Lower leg skin (tissue), 4 donors: ENCODE results near the gene IKBKE. TPM values are rescaled to one million over a fixed set of nuclear protein-coding genes. Genes with fewer than 3 reads are reported as not detected.

ENCODE experiments used
- DNase-seq, 2 donors: peaks; one replicate each; pipeline ENCODE4 v3.0.0-alpha.2; 2019; ENCODE audit warnings: low spot score in 2 of 2
- H3K4me3 ChIP-seq: fragments of 200-600 bp; sonication (generic); 2 replicates; pipeline ENCODE4 v1.5.1; 2017; ENCODE audit warnings: mild to moderate bottlenecking, low read depth; ENCODE audit not compliant: poor library complexity, severe bottlenecking
- CTCF ChIP-seq, 3 donors: fragments of 450-650 bp; IDR thresholded peaks; one replicate each; pipeline ENCODE4 v1.5.1; 2016; ENCODE audit warnings: antibody characterized with exemption in 3 of 3, mild to moderate bottlenecking in 3 of 3, moderate library complexity in 2 of 3
- POLR2A ChIP-seq, 2 donors: fragments of 450-650 bp; IDR thresholded peaks; one replicate each; pipeline ENCODE4 v1.6.1; 2016 to 2017; ENCODE audit warnings: antibody characterized with exemption in 2 of 2, mild to moderate bottlenecking in 1 of 2, moderate library complexity in 1 of 2
- WGBS, 2 donors: methylation state at CpG; one replicate each; pipeline ENCODE4 v1.1.5; 2018; 5-methylcytosine and 5-hydroxymethylcytosine counted together
- intact Hi-C: fragments of 100-400 bp; cut with DNase I; formaldehyde crosslinking; loops from one replicate; pipeline ENCODE4 v1.15.0; 2023; ENCODE audit warnings: low total_unique reads
- total RNA-seq, 4 donors: library from RNA; depleted of rRNA; stranded (reverse); fragments of >200 nt; gene quantifications; one replicate each; pipeline ENCODE4 v1.1.0, GENCODE V29; 2016

Gene IKBKE
- 10 to 100 TPM in 3 of 4 donors, 1 to 10 TPM in 1; 6.1 to 21.4 (median 12.2) TPM for total RNA-seq

GRCh38 chr1:206469933-206470691 is at the start of gene IKBKE:
Gene IKBKE, plus strand, starts transcription at chr1:206470476. Its CDS starts 2,752 bp downstream, at chr1:206473228.
- intact Hi-C loops = no loop called here
- 7 to 14% methylated on average over 10 of the region's 10 CpGs for WGBS, 2 donors
- DNase-seq = peak in 1 of 2 donors; percentile 60
- H3K4me3 ChIP-seq = peak within 1 kb of the TSS; percentile 42
- TF ChIP-seq CTCF (IDR thresholded peaks at IDR 0.05) (no peak), POLR2A (IDR thresholded peaks at IDR 0.05) (no peak)

- WGBS, 2 donors = 84 to 86% methylated on average over 11 of the region's 11 CpGs
- intact Hi-C loops = no loop called here
- TF ChIP-seq POLR2A (IDR thresholded peaks at IDR 0.05) (no peak), CTCF (IDR thresholded peaks at IDR 0.05) (no peak)
- H3K4me3 ChIP-seq = no peak overlapping the region
- DNase-seq = no peak
Measured at GRCh38 chr1:206421616-206422340, 48.5 kb upstream of the IKBKE start.

- intact Hi-C loops = no loop called here
- TF ChIP-seq CTCF (IDR thresholded peaks at IDR 0.05) = no peak
- no peak for TF ChIP-seq POLR2A (IDR thresholded peaks at IDR 0.05)
- DNase-seq = no peak
- H3K4me3 ChIP-seq = no peak overlapping the region
- 83 to 95% methylated on average over 1 of the region's 1 CpG for WGBS, 2 donors
Measured at GRCh38 chr1:206422525-206422924, 47.8 kb upstream of the IKBKE start.

- no peak overlapping the region for H3K4me3 ChIP-seq
- 89 to 90% methylated on average over 6 of the region's 6 CpGs for WGBS, 2 donors
- no peak for DNase-seq
- TF ChIP-seq POLR2A (IDR thresholded peaks at IDR 0.05) (no peak), CTCF (IDR thresholded peaks at IDR 0.05) (no peak)
- intact Hi-C loops = no loop called here
Measured at GRCh38 chr1:206427291-206427690, 43.0 kb upstream of the IKBKE start.

GRCh38 chr1:206429421-206429820 is 40.9 kb upstream of the IKBKE start:
- H3K4me3 ChIP-seq = no peak overlapping the region
- WGBS, 2 donors = 89 to 91% methylated on average over 4 of the region's 4 CpGs
- TF ChIP-seq POLR2A (IDR thresholded peaks at IDR 0.05) (no peak), CTCF (IDR thresholded peaks at IDR 0.05) (no peak)
- intact Hi-C loops = no loop called here
- no peak for DNase-seq
